Measurements from ENCODE around the gene CRYAB. TPM values are rescaled to one million over a fixed set of nuclear protein-coding genes. Genes with fewer than 3 reads are reported as not detected.
A peak's percentile ranks its signal among the peaks of the same experiment; 100 is the strongest.

Gene CRYAB
- total RNA-seq, 2 experiments from 2014 or later, result not detected

GRCh38 chr11:111930472-111930871, 18.9 kb upstream of the CRYAB start:
- Mint-ChIP-seq H3K27me3 (no peaks in the 10 kb centered on the region), H3K9me3 (no peaks in the 10 kb centered on the region), H3K36me3 (ENCODE audit: low read depth) (no peaks in the 10 kb centered on the region), H3K4me1 (peaks cover 28% of the 10 kb centered on the region), H3K4me3 (no peak overlapping the region), H3K27ac (no peak overlapping the region)
- DNase-seq, result no peak
- POLR2A ChIA-PET, result interaction anchor here (0.6 kb wide), 1 partner anchor 8 kb away, joined by 5 read pairs; no protein-coding TSS in a partner anchor
- CTCF ChIA-PET, result interaction anchor here (1.0 to 2.4 kb wide), 3 partner anchors 11 to 350 kb away, joined by 3 to 12 read pairs (median 3); no protein-coding TSS in a partner anchor

DNA sequence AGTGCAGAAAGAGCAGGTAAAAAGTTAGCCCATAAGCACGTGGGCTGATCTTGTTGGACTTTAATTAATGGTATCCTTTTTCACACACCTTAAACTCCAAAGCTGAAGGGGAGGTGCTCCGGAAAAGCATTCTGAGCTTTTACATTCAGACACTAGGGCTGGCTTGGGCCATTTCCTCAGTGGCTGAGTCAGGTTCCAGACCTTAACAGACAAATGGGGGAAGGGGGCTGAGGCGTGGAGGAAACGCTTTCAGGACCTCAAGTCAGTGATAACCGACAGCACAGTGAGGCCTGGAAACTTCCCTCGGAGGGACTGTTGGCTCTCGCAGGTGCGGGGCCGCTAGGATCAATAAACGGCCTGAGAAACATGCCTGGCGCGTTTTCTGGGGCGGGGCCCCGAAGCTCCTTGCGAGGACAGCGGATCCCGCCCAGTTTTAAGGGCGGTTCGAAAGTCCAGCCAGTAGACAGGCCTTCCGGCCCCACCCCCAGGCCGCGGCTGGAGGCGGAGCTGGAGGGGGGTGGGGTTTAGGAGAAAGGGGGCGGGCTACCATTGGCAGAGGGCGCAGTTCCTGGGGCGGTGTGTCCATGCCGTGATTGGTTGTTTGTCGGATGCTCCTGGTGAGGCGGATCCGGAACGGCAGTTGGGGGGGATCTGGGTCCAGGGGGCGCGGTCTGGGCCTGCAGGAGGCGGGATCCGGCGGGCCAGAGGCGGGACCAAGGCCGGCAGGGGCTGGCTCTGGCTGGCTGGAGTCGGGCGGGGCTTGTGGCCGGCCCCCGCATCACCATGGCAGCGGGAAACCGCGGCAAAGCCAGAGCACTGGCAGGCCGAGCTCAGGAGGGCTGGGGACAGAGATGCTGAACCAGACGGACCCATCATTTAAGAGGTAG, 15.2 kb upstream of the CRYAB start:
- POLR2A ChIA-PET, result no interaction called here
- peak overlapping the region; percentile 92 for H3K27ac Mint-ChIP-seq

DNA sequence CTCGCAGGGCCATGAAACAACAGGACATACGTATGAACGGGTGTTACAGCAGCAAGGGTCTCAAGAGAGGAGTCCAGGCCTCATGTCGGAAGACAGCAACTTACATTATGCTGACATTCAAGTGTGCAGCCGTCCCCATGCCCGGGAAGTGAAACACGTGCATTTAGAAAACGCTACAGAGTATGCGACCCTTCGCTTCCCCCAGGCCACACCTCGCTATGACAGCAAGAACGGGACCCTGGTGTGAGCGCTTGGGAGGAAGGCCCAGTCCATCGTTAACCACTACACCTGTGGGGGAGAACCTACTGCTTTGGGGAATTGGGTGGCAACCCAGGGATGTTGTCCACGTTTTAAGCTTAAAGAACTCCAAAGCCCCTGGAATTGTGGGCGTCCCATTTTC, 14.4 kb upstream of the CRYAB start:
- CTCF ChIA-PET, result interaction anchor here (0.6 to 2.1 kb wide), 13 partner anchors 7 to 250 kb away, joined by 3 to 8 read pairs (median 3); partner anchors contain the start of genes BCO2, C11orf52 and DIXDC1

More for the DNA sequence above, 15.2 kb upstream of the CRYAB start:
- CTCF ChIA-PET, result interaction anchor here (0.6 to 2.1 kb wide), 19 partner anchors 8 to 360 kb away, joined by 3 to 9 read pairs (median 3); partner anchors contain the start of genes BCO2, C11orf52 and DIXDC1
- no peaks in the 10 kb centered on the region for H3K36me3 Mint-ChIP-seq (ENCODE audit: low read depth)
- peaks cover 8% of the 10 kb centered on the region for H3K27me3 Mint-ChIP-seq
- no peaks in the 10 kb centered on the region for H3K9me3 Mint-ChIP-seq
- peak overlapping the region; percentile 82 for H3K4me3 Mint-ChIP-seq
- H3K4me1 Mint-ChIP-seq, result peaks cover 20% of the 10 kb centered on the region
- peak; percentile 95 for DNase-seq

GRCh38 chr11:111923951-111924350, 12.4 kb upstream of the CRYAB start:
- CTCF ChIA-PET, result interaction anchor here (0.6 to 1.3 kb wide), 2 partner anchors 8 to 12 kb away, joined by 3 read pairs; no protein-coding TSS in a partner anchor
- no peaks in the 10 kb centered on the region for H3K9me3 Mint-ChIP-seq
- no peak for DNase-seq
- H3K4me3 Mint-ChIP-seq, result no peak overlapping the region
- POLR2A ChIA-PET, result no interaction called here
- H3K27ac Mint-ChIP-seq, result no peak overlapping the region
- no peaks in the 10 kb centered on the region for H3K36me3 Mint-ChIP-seq (ENCODE audit: low read depth)
- H3K27me3 Mint-ChIP-seq, result peaks cover 13% of the 10 kb centered on the region
- H3K4me1 Mint-ChIP-seq, result peaks cover 20% of the 10 kb centered on the region

More for the DNA sequence above, 14.4 kb upstream of the CRYAB start:
- POLR2A ChIA-PET, result no interaction called here
- H3K4me1 Mint-ChIP-seq, result peaks cover 20% of the 10 kb centered on the region
- H3K36me3 Mint-ChIP-seq (ENCODE audit: low read depth), result no peaks in the 10 kb centered on the region
- no peak for DNase-seq
- no peaks in the 10 kb centered on the region for H3K9me3 Mint-ChIP-seq
- peaks cover 11% of the 10 kb centered on the region for H3K27me3 Mint-ChIP-seq
- H3K27ac Mint-ChIP-seq, result peak overlapping the region; percentile 92
- H3K4me3 Mint-ChIP-seq, result peak overlapping the region; percentile 25

DNA sequence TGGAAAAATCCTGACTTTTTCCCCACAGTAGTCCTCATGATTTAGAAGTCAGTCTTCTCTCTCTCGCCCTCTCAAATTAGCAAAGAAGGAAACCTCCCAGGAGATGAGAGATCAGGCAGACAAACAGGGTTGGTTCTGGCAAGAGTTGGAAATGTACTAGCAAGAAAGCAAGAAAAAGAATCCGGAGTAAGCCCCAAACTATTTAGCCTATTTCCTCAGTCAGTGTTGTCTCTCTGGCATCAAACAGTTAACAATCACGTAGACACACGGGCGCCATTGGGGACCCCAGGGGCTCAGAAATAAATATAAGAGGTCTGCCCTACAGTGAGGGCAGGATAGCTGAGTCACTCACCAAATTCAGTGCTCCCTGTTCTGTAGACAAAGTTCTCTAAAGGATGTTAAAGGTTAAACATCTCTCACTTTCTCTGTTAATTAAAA, 11.8 kb upstream of the CRYAB start:
- no peak for DNase-seq
- Mint-ChIP-seq H3K36me3 (ENCODE audit: low read depth) (no peaks in the 10 kb centered on the region), H3K4me3 (no peak overlapping the region), H3K27me3 (peaks cover 13% of the 10 kb centered on the region), H3K27ac (no peak overlapping the region), H3K9me3 (no peaks in the 10 kb centered on the region), H3K4me1 (peaks cover 20% of the 10 kb centered on the region)
- ChIA-PET CTCF (interaction anchor here (0.5 kb wide), 1 partner anchor 304 kb away, joined by 3 read pairs; no protein-coding TSS in a partner anchor), POLR2A (no interaction called here)

- ChIA-PET CTCF (interaction anchor here (0.5 kb wide), 1 partner anchor 304 kb away, joined by 3 read pairs; no protein-coding TSS in a partner anchor), POLR2A (no interaction called here)
Observed at GRCh38 chr11:111922803-111923202, 11.2 kb upstream of the CRYAB start.

DNA sequence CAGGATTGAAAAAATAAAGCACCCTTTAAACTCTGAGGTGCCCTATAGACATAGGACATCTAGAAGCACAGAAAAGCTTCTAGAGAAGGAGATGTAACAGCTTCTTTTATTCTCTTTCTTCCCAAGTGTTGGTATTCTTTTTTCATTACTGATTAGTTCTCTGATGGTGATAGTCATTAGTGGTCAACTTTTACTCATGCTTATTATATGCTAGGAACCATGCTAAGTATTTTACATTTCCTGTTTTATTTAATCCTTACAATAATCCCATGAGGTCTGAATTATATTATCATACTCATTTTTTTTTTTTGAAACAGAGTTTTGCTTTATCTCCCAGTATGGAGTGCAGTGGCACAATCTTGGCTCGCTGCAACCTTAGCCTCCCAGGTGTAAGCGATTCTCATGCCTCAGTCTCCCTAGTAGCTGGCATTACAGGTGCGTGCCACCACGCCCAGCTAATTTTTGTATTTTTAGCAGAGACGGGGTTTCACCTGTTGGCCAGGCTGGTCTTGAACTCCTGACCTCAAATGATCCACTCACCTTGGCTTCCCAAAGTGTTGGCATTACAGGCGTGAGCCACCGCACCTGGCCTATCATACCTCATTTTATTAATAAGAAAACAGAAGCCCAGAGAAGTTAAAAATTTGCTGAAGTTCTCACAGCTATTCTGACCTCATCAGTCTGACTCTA, 10.1 kb upstream of the CRYAB start:
- CTCF ChIA-PET, result interaction anchor here (0.7 kb wide), 1 partner anchor 29 kb away, joined by 4 read pairs; no protein-coding TSS in a partner anchor
- no peak for DNase-seq
- H3K4me3 Mint-ChIP-seq, result no peak overlapping the region
- no peaks in the 10 kb centered on the region for H3K9me3 Mint-ChIP-seq
- H3K36me3 Mint-ChIP-seq (ENCODE audit: low read depth), result no peaks in the 10 kb centered on the region
- no peak overlapping the region for H3K27ac Mint-ChIP-seq
- peaks cover 14% of the 10 kb centered on the region for H3K27me3 Mint-ChIP-seq
- H3K4me1 Mint-ChIP-seq, result peaks cover 12% of the 10 kb centered on the region
- POLR2A ChIA-PET, result no interaction called here

More at GRCh38 chr11:111922803-111923202, 11.2 kb upstream of the CRYAB start:
- H3K27ac Mint-ChIP-seq, result no peak overlapping the region
- DNase-seq, result no peak
- peaks cover 20% of the 10 kb centered on the region for H3K4me1 Mint-ChIP-seq
- no peaks in the 10 kb centered on the region for H3K36me3 Mint-ChIP-seq (ENCODE audit: low read depth)
- peaks cover 13% of the 10 kb centered on the region for H3K27me3 Mint-ChIP-seq
- no peaks in the 10 kb centered on the region for H3K9me3 Mint-ChIP-seq
- H3K4me3 Mint-ChIP-seq, result no peak overlapping the region

GRCh38 chr11:111920908-111921307, 9.3 kb upstream of the CRYAB start:
- Mint-ChIP-seq H3K27me3 (peaks cover 22% of the 10 kb centered on the region), H3K27ac (no peak overlapping the region), H3K36me3 (ENCODE audit: low read depth) (no peaks in the 10 kb centered on the region), H3K9me3 (no peaks in the 10 kb centered on the region), H3K4me3 (no peak overlapping the region), H3K4me1 (peaks cover 5% of the 10 kb centered on the region)
- POLR2A ChIA-PET, result no interaction called here
- CTCF ChIA-PET, result interaction anchor here (0.7 kb wide), 1 partner anchor 29 kb away, joined by 4 read pairs; no protein-coding TSS in a partner anchor
- DNase-seq, result no peak

DNA sequence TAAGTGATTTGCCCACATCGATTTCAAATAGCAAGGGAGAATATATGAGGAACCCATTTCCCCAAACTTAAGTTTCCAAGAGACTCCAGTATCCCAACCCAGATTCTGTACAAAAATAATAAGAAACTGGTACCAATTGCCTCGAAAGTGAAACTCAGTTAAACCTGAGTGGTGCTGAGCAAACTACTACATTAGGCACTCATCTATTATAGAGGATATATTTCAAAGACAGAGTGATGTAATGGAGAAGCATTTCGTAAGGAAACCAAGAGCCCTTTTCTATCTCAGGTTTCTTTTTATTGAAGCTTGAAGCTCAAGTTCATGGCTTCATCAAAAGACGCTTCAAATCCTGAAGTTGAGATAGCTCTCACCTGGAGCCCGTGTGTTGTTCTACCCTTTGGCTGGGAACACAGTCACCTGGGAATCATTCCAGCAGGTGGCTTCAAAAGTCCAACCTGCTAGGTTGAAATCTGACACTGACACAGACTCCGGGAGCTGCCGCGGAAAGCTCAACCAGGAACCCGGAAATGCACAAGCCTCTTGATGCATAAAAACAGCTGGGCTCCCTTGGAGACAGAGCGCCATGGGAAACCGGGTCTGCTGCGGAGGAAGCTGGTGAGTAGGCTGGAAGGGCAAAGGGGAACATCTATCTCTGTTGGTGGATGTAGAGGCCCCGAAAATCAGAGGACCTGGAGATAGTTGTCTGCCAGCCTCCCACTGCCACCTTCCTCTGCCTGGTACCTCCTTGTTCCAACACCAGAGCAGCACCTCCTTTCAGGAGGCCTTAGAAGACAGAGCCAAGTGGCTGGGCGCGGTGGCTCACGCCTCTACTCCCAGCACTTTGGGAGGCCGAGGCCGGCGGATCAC, 7.1 kb upstream of the CRYAB start, which contains the start of gene C11orf52:
Gene C11orf52 (plus strand): TSS at position 524 of the 867 bp plus-strand sequence. CDS start 60 bp downstream, at position 584.
- H3K4me1 Mint-ChIP-seq, result no peaks in the 10 kb centered on the region
- no peaks in the 10 kb centered on the region for H3K9me3 Mint-ChIP-seq
- H3K4me3 Mint-ChIP-seq, result no peak within 1 kb of the TSS
- DNase-seq, result no peak
- H3K36me3 Mint-ChIP-seq (ENCODE audit: low read depth), result no peaks in the 10 kb centered on the region
- ChIA-PET POLR2A (no interaction called here), CTCF (interaction anchor here (1.1 to 2.0 kb wide), 2 partner anchors 8 to 13 kb away, joined by 3 to 8 read pairs; no protein-coding TSS in a partner anchor)
- H3K27me3 Mint-ChIP-seq, result peaks cover 35% of the 10 kb centered on the region
- peak within 1 kb of the TSS; percentile 38 for H3K27ac Mint-ChIP-seq

- no peak for DNase-seq
- H3K27me3 Mint-ChIP-seq, result peaks cover 33% of the 10 kb centered on the region
- no peak overlapping the region for H3K27ac Mint-ChIP-seq
- CTCF ChIA-PET, result interaction anchor here (0.6 to 2.0 kb wide), 3 partner anchors 8 to 31 kb away, joined by 3 to 8 read pairs (median 4); no protein-coding TSS in a partner anchor
- POLR2A ChIA-PET, result no interaction called here
- no peaks in the 10 kb centered on the region for H3K36me3 Mint-ChIP-seq (ENCODE audit: low read depth)
- H3K9me3 Mint-ChIP-seq, result no peaks in the 10 kb centered on the region
- H3K4me3 Mint-ChIP-seq, result no peak overlapping the region
- H3K4me1 Mint-ChIP-seq, result no peaks in the 10 kb centered on the region
Observed at GRCh38 chr11:111917788-111918187, 6.2 kb upstream of the CRYAB start.

GRCh38 chr11:111917312-111917711, 5.7 kb upstream of the CRYAB start:
- peaks cover 33% of the 10 kb centered on the region for H3K27me3 Mint-ChIP-seq
- H3K9me3 Mint-ChIP-seq, result no peaks in the 10 kb centered on the region
- no peaks in the 10 kb centered on the region for H3K36me3 Mint-ChIP-seq (ENCODE audit: low read depth)
- no peak overlapping the region for H3K4me3 Mint-ChIP-seq
- H3K4me1 Mint-ChIP-seq, result no peaks in the 10 kb centered on the region
- DNase-seq, result no peak
- ChIA-PET CTCF (interaction anchor here (0.6 to 2.0 kb wide), 3 partner anchors 9 to 30 kb away, joined by 3 to 8 read pairs (median 4); no protein-coding TSS in a partner anchor), POLR2A (no interaction called here)
- no peak overlapping the region for H3K27ac Mint-ChIP-seq

DNA sequence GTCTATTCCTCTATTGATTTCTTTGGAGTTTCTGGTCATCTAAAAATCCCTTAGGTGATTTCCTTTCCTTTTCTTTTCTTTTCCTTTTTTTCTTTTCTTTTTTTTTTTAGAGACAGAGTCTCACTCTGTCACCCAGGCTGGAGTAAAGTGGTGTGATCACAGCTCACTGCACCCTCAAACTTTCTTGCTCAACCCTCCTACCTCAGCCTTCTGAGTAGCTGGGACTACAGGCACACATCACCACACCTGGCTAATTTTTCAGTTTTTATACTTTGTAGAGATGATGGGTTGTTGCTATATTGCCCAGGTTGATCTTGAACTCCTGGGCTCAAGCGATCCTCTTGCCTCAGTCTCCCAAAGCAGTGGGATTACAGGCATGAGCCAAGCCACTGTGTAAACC, 5.2 kb upstream of the CRYAB start:
- ChIA-PET POLR2A (no interaction called here), CTCF (interaction anchor here (0.5 kb wide), 1 partner anchor 37 kb away, joined by 6 read pairs; no protein-coding TSS in a partner anchor)
- DNase-seq, result no peak
- no peak overlapping the region for H3K4me3 Mint-ChIP-seq
- H3K36me3 Mint-ChIP-seq (ENCODE audit: low read depth), result no peaks in the 10 kb centered on the region
- H3K27ac Mint-ChIP-seq, result no peak overlapping the region
- peaks cover 36% of the 10 kb centered on the region for H3K27me3 Mint-ChIP-seq
- H3K4me1 Mint-ChIP-seq, result no peaks in the 10 kb centered on the region
- H3K9me3 Mint-ChIP-seq, result no peaks in the 10 kb centered on the region

All from activated CD4-positive, alpha-beta T cell treated with anti-CD3 and anti-CD28 coated beads, Interleukin-2, amount 10 ng/mL, durations not matched to agents 7 days and 5 days (primary cell).